HepG2 (cell line): ENCODE data around the gene ETFDH. TPM values are rescaled to one million over a fixed set of nuclear protein-coding genes. Genes with fewer than 3 reads are reported as not detected.

ENCODE experiments used
- CHD4 ChIP-seq: fragments of 200-600 bp; sonication (generic); IDR thresholded peaks from 2 replicates; pipeline ENCODE4 v1.7.0; 2017; ENCODE audit warnings: mild to moderate bottlenecking, low read length, borderline replicate concordance
- HNF1B ChIP-seq: sonication (generic); formaldehyde crosslinking; IDR thresholded peaks from 2 replicates; pipeline ENCODE4 v1.5.1; 2020; ENCODE audit warnings: mild to moderate bottlenecking, moderate library complexity, missing genetic modification reagents
- PAWR ChIP-seq: sonication (generic); formaldehyde crosslinking; IDR thresholded peaks from 2 replicates; pipeline ENCODE4 v1.4.0; 2020; ENCODE audit warnings: missing genetic modification reagents, mild to moderate bottlenecking, borderline replicate concordance
- SETDB1 ChIP-seq: sonication (generic); formaldehyde crosslinking; IDR thresholded peaks from 2 replicates; pipeline ENCODE4 v1.5.1; 2020; ENCODE audit warnings: missing genetic modification reagents, mild to moderate bottlenecking, borderline replicate concordance
- ZBTB10 ChIP-seq: sonication (generic); formaldehyde crosslinking; IDR thresholded peaks from 2 replicates; pipeline ENCODE4 v1.4.0; 2020; ENCODE audit warnings: missing genetic modification reagents, borderline replicate concordance
- ZBTB42 ChIP-seq: sonication (generic); formaldehyde crosslinking; IDR thresholded peaks from 2 replicates; pipeline ENCODE4 v1.5.0; 2020; ENCODE audit warnings: mild to moderate bottlenecking, missing genetic modification reagents
- ZKSCAN1 ChIP-seq: fragments of 150-350 bp; IDR thresholded peaks from 2 replicates; pipeline ENCODE4 v1.6.1; 2014; ENCODE audit warnings: low read length
- ZNF275 ChIP-seq: sonication (generic); formaldehyde crosslinking; IDR thresholded peaks from 2 replicates; pipeline ENCODE4 v1.8.0; 2022; ENCODE audit warnings: missing genetic modification reagents, mild to moderate bottlenecking, inconsistent platforms, borderline replicate concordance
- ZNF407 ChIP-seq: sonication (generic); formaldehyde crosslinking; IDR thresholded peaks from one replicate; pipeline ENCODE4 v1.5.1; 2020; ENCODE audit warnings: mild to moderate bottlenecking, missing genetic modification reagents; ENCODE audit errors: not compliant biosample characterization
- ZNF569 ChIP-seq: sonication (generic); formaldehyde crosslinking; IDR thresholded peaks from 2 replicates; pipeline ENCODE4 v1.5.0; 2020; ENCODE audit warnings: mild to moderate bottlenecking, missing genetic modification reagents, moderate library complexity, borderline replicate concordance
- ZNF784 ChIP-seq: sonication (generic); formaldehyde crosslinking; IDR thresholded peaks from 2 replicates; pipeline ENCODE4 v1.5.1; 2020; ENCODE audit warnings: missing genetic modification reagents, mild to moderate bottlenecking, borderline replicate concordance
- polyA plus RNA-seq, 8 experiments: library from polyadenylated mRNA; depleted of rRNA in 3 of 8; stranded (reverse) in 7 of 8; unstranded in 1 of 8; fragments of >200 nt; fragmentation: Illumina TruSeq in 4 of 8; extraction: Trizol in 4 of 8; gene quantifications; 2 replicates each; pipeline versions ENCODE4 v1.2.1 to v1.2.3, GENCODE V29; 2011 to 2016; ENCODE audit warnings: low read depth in 4 of 8, missing spikeins in 1 of 8, mixed read lengths in 1 of 8; ENCODE audit not compliant: insufficient read depth in 1 of 8
- total RNA-seq, 5 experiments: library from RNA; depleted of rRNA; stranded (reverse); fragments of >200 nt; fragmentation: Illumina TruSeq; extraction: Trizol; gene quantifications; 2 replicates each; pipeline ENCODE4 v1.2.3, GENCODE V29; 2016; ENCODE audit warnings: low read depth in 1 of 5

Gene ETFDH
- total and polyA plus RNA-seq, 2 of the 13 experiments (the other 11 are each of a cell fraction or from before 2014, with no cell fraction given) = 14.7 to 17.8 TPM

GRCh38 chr4:158722917-158723793, 51.1 kb downstream of the ETFDH start, which contains the start of gene PPID (continued):
- TF ChIP-seq ZNF407 (peak; percentile 79), SETDB1 (CRISPR knock-in tag) (no peak), ZNF275 (CRISPR knock-in tag) (0 out of 2 replicates have a peak, but pooled peaks have one; percentile 82), PAWR (CRISPR knock-in tag) (no peak), ZBTB10 (CRISPR knock-in tag) (0 out of 2 replicates have a peak, but pooled peaks have one; percentile 22), ZBTB42 (CRISPR knock-in tag) (no peak; the same call in 1 of the 2 replicates), ZKSCAN1 (no peak), CHD4 (0 out of 2 replicates have a peak, but pooled peaks have one; percentile 43), ZNF569 (CRISPR knock-in tag) (no peak), HNF1B (CRISPR knock-in tag) (no peak), ZNF784 (CRISPR knock-in tag) (peak; percentile 70; the same call in 1 of the 2 replicates)
